GM12873 (cell line): ENCODE results near the gene TMEM8B.

ENCODE experiments used
- TF ChIP-seq, protein P1 (sequence below): IDR thresholded peaks from 2 replicates; pipeline ENCODE4 v1.5.1; 2012; ENCODE audit warnings: low read depth, mild to moderate bottlenecking, moderate library complexity, low read length, control low read depth; ENCODE audit not compliant: insufficient read depth; ENCODE audit errors: missing control alignments

TMEM8B gene

DNA sequence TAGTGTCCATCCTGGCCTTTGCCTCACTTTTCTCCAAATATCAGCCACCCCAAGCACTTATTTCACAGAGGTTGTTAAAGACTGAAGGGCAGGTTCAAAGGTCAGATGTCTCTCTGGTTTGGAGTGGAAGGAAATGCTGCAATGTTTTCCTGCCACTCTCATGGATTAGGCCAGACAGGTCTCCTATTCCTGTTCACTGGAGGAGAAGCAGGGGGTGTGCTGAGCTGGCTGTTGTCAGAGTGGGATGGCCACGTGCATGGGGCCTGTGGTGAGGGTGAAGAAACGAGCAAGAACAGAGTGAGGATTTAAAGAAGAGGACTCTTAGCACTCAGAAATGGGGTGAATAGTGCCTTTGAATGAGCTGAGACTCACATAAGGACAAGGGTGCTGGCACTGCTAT lies 6.7 kb downstream of the TMEM8B start:
- TF ChIP-seq, protein P1, sequence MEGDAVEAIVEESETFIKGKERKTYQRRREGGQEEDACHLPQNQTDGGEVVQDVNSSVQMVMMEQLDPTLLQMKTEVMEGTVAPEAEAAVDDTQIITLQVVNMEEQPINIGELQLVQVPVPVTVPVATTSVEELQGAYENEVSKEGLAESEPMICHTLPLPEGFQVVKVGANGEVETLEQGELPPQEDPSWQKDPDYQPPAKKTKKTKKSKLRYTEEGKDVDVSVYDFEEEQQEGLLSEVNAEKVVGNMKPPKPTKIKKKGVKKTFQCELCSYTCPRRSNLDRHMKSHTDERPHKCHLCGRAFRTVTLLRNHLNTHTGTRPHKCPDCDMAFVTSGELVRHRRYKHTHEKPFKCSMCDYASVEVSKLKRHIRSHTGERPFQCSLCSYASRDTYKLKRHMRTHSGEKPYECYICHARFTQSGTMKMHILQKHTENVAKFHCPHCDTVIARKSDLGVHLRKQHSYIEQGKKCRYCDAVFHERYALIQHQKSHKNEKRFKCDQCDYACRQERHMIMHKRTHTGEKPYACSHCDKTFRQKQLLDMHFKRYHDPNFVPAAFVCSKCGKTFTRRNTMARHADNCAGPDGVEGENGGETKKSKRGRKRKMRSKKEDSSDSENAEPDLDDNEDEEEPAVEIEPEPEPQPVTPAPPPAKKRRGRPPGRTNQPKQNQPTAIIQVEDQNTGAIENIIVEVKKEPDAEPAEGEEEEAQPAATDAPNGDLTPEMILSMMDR, result no peak

DNA sequence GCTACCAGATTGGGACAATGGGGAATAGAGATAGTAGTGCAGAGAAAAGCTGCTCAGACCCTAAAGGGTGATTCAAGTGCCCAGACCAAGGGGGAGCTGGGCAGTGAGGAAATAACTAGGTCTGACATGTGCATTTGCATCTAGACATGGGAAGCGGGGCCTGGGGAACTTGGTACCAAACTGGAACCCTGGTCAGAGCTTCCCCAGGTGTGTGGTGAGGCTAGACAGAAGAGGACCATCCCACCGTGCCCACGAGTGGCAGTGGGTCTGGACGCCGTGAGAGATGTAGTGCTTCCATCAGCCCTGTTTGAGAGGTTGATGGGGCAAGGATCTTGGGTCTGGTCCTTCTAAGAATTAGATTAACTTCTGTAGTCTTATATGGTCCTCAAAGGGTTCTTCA lies 7.6 kb downstream of the TMEM8B start:
- TF ChIP-seq, protein P1, result no peak

DNA sequence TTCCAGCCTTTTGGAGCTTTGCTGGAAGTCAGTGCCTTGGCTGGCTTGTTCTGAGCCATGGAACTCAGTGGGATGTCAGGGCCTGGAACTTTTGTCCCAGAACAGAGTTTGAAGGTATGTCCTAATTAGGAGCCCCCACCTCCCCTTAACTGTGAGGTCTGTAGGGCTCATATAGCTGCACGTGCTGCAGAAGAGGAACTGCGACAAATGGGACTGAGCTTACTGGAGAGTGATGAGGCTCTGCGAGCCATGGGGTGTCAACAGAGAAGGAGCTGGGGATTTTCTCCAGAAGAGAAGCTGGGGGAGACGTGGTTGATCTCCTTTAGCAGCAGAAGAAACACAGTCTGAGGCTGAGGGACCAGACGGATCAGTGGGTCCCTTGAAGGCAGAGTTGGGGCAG lies 10.9 kb downstream of the TMEM8B start:
- TF ChIP-seq, protein P1, result no peak

DNA sequence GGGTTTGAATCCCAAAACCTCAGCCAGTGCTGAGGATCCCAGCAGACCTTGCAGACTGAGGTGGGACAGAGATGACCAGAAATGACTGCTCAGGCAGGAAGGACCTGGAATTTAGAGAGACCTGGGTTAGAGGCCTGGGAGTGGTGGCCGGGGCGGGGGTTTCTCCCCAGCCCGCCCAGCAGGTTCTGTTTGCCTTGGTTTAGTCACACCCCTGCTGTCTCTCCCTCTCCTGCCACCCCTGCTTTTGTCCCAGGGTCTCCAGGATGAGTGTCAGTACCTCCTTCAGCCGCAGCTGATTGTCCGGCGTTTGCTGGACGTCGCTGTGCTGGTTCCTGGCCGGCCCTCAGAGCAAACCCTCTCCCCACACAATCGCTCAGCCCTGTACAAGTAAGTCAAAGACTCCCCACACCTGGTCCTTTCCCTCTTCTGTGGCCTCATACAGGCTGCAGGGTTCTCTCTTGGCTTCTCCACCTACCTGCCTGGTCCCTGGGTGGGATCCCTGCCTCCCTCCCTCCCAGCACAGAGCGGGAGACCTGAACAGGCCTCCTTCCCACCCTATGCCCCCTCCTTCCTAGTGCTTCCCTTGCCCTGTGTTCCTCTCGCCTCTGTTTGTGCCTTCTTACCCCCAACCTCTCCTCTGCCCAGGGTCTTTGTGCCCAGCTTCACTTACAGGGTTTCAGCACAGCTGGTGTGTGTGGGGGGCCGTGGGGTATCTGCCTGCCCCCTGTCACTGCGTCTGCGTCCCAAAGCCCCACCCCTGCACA lies 12.0 kb downstream of the TMEM8B start:
- TF ChIP-seq, protein P1, result no peak

DNA sequence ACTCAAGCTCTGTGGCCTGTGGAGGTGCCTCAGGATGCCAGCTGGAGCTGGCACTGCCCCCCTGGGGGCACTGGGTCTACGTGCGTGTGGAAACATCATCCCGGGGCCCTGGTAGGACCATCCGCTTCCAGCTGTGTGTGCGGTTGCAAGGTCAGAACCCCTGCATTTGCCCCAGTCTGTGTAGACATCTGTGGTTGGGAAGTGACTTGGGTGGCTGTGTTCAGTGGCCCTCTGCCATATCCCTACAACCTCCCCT lies 12.5 kb downstream of the TMEM8B start:
- TF ChIP-seq, protein P1, result no peak

DNA sequence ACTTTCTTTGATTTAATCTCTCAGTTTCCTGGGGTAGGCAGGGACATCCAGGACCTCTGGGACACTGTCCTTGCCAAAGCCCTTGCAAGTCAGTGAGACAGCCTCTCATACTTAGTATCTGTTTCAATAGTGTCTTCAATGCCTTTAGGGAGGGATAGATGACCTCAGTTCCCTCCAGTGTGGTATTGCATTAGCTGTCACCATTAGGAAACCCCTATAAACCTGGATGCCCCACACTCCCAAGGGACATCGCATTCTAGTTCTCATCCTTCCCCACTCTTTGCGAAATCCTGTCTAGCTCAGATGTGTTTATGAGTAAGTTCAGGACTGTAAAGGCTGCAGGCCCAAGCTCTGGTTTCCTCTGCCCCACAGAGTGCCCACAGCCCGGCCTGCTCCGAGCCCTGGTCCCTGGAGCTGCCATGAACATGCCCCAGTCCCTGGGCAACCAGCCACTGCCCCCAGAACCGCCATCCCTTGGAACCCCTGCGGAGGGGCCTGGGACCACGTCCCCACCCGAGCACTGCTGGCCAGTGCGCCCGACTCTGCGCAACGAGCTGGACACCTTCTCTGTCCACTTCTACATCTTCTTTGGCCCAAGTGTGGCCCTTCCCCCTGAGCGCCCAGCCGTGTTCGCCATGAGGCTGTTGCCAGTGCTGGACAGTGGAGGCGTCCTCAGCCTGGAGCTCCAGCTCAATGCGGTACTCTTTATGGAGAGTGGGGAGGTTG lies 13.2 kb downstream of the TMEM8B start:
- TF ChIP-seq, protein P1, result no peak

DNA sequence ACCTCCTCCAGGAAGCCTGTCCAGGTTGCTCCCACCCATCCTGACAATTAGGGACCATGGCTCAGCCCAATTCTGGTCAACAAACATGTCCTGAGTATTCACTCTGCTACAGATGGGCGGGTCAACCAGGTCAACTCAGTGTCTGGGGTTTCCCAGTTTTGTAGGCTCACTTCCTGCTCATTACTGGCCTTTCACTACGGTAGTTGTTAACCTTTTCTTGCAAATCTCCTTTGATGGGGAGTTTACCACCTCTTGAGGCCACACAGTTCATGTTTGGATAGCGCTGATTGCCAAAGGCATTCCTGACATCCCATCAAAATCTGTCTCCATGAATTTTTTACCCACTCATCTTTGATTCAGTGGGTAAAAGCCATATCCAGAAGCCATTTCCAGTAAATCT lies 13.8 kb downstream of the TMEM8B start:
- TF ChIP-seq, protein P1, result no peak
